OCI-LY1 (cell line): Measurements from ENCODE around the gene LTBP2.

Experiments
- H2AFZ ChIP-seq: fragments of 200-600 bp; sonication (generic), shearing (Covaris generic); 2 replicates; pipeline ENCODE4 v1.6.0; 2014; ENCODE audit warnings: antibody characterized with exemption, mild to moderate bottlenecking, low read length
- H3F3A ChIP-seq: fragments of 200-600 bp; sonication (generic), shearing (Covaris generic); 2 replicates; pipeline ENCODE4 v1.6.0; 2014; ENCODE audit warnings: mild to moderate bottlenecking, antibody characterized with exemption, low read length, moderate library complexity; ENCODE audit not compliant: insufficient read depth
- H3K27ac ChIP-seq: fragments of 200-600 bp; sonication (generic); 2 replicates; pipeline ENCODE4 v1.5.1; 2014; ENCODE audit warnings: low read length, mixed run types, mild to moderate bottlenecking, low read depth; ENCODE audit not compliant: poor library complexity, severe bottlenecking
- H3K27me3 ChIP-seq: fragments of 200-600 bp; sonication (generic); 2 replicates; pipeline ENCODE4 v1.6.0; 2014; ENCODE audit warnings: antibody characterized with exemption, mild to moderate bottlenecking, low read length, moderate library complexity; ENCODE audit not compliant: insufficient read depth
- H3K36me3 ChIP-seq: fragments of 200-600 bp; sonication (generic); 2 replicates; pipeline ENCODE4 v1.6.1; 2014; ENCODE audit warnings: mild to moderate bottlenecking, antibody characterized with exemption, low read length, moderate library complexity, mixed read lengths; ENCODE audit not compliant: insufficient read depth
- H3K4me1 ChIP-seq: fragments of 200-600 bp; sonication (generic); 2 replicates; pipeline ENCODE4 v1.5.1; 2014; ENCODE audit warnings: mild to moderate bottlenecking, low read length, moderate library complexity; ENCODE audit not compliant: insufficient read depth, severe bottlenecking
- H3K4me2 ChIP-seq: fragments of 200-600 bp; sonication (generic), shearing (Covaris generic); 2 replicates; pipeline ENCODE4 v1.6.1; 2014; ENCODE audit warnings: low read length
- H3K4me3 ChIP-seq: fragments of 200-600 bp; sonication (generic); 2 replicates; pipeline ENCODE4 v1.5.1; 2014; ENCODE audit warnings: low read length, low read depth, mild to moderate bottlenecking, mixed read lengths; ENCODE audit not compliant: poor library complexity, severe bottlenecking
- H3K79me2 ChIP-seq: fragments of 200-600 bp; shearing (Covaris generic); 2 replicates; pipeline ENCODE4 v1.6.1; 2016; ENCODE audit warnings: mixed run types, low read length, mixed read lengths; ENCODE audit not compliant: insufficient read depth
- H3K9ac ChIP-seq: fragments of 200-600 bp; sonication (generic), shearing (Covaris generic); 2 replicates; pipeline ENCODE4 v1.6.1; 2014; ENCODE audit warnings: mild to moderate bottlenecking, low read length, mixed read lengths
- H3K9me2 ChIP-seq: fragments of 200-600 bp; sonication (generic), shearing (Covaris generic); 2 replicates; pipeline ENCODE4 v1.6.1; 2014; ENCODE audit warnings: low read depth, mild to moderate bottlenecking, low read length, mixed read lengths
- H3K9me3 ChIP-seq: fragments of 200-600 bp; shearing (Covaris generic); 2 replicates; pipeline ENCODE4 v1.6.1; 2014; ENCODE audit warnings: low read length, mixed read lengths
- H4K20me1 ChIP-seq: fragments of 200-600 bp; sonication (generic), shearing (Covaris generic); 2 replicates; pipeline ENCODE4 v1.6.0; 2016; ENCODE audit warnings: mild to moderate bottlenecking, low read length; ENCODE audit not compliant: insufficient read depth
- EZH2 ChIP-seq: fragments of 200-600 bp; sonication (generic), shearing (Covaris generic); IDR thresholded peaks from 2 replicates; pipeline ENCODE4 v1.8.0; 2017; ENCODE audit warnings: borderline replicate concordance, mixed run types, mild to moderate bottlenecking, antibody characterized with exemption, low read length, moderate library complexity, mixed read lengths
- TF ChIP-seq, protein P1 (sequence below): fragments of 200-600 bp; sonication (generic), shearing (Covaris generic); IDR thresholded peaks from 2 replicates; pipeline ENCODE4 v1.5.1; 2017; ENCODE audit warnings: mild to moderate bottlenecking, antibody characterized with exemption, low read length, moderate library complexity, mixed read lengths

The LTBP2 gene

DNA sequence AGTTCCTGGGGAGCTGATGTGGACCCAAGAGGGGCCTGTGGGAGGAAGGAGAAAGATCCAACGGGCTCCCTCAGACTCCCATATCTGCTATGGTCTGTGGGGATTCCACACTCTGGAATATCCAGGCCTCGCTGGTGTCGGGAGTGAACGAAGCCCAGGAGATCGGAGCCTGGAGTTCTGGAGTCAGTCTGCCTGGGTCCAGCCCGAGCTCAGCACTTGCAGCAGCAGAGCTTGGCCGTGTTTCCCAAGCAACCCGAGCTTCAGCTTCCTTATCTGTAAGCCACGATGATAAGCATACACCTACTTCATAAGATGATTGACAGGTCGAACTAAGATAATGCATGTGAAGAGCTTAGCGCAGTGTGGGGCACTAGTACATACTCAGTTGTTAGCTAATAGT is 10.1 kb downstream of the LTBP2 start:
- H3K27me3 ChIP-seq: peaks cover 5% of the 10 kb centered on the region; the same call in 1 of the 2 replicates
- no peak overlapping the region for H3K4me2 ChIP-seq

GRCh38 chr14:74599946-74600345 is 12.1 kb downstream of the LTBP2 start:
- H3F3A ChIP-seq: no peaks in the 10 kb centered on the region
- H3K36me3 ChIP-seq: no peaks in the 10 kb centered on the region
- no peaks in the 10 kb centered on the region for H3K9me3 ChIP-seq
- H3K4me2 ChIP-seq: no peak overlapping the region
- H4K20me1 ChIP-seq: no peaks in the 10 kb centered on the region
- no peak overlapping the region for H3K4me3 ChIP-seq
- peaks cover 5% of the 10 kb centered on the region for H3K27me3 ChIP-seq
- TF ChIP-seq, protein P1, sequence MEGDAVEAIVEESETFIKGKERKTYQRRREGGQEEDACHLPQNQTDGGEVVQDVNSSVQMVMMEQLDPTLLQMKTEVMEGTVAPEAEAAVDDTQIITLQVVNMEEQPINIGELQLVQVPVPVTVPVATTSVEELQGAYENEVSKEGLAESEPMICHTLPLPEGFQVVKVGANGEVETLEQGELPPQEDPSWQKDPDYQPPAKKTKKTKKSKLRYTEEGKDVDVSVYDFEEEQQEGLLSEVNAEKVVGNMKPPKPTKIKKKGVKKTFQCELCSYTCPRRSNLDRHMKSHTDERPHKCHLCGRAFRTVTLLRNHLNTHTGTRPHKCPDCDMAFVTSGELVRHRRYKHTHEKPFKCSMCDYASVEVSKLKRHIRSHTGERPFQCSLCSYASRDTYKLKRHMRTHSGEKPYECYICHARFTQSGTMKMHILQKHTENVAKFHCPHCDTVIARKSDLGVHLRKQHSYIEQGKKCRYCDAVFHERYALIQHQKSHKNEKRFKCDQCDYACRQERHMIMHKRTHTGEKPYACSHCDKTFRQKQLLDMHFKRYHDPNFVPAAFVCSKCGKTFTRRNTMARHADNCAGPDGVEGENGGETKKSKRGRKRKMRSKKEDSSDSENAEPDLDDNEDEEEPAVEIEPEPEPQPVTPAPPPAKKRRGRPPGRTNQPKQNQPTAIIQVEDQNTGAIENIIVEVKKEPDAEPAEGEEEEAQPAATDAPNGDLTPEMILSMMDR: no peak
- TF ChIP-seq EZH2: no peak
- H3K9me2 ChIP-seq: no peaks in the 10 kb centered on the region
- no peak overlapping the region for H3K9ac ChIP-seq
- H3K79me2 ChIP-seq: no peaks in the 10 kb centered on the region
- no peak overlapping the region for H3K27ac ChIP-seq
- H2AFZ ChIP-seq: no peak overlapping the region
- H3K4me1 ChIP-seq: no peaks in the 10 kb centered on the region

More for the DNA sequence above, 10.1 kb downstream of the LTBP2 start:
- H3F3A ChIP-seq: no peaks in the 10 kb centered on the region
- no peaks in the 10 kb centered on the region for H3K9me2 ChIP-seq
- H3K4me1 ChIP-seq: no peaks in the 10 kb centered on the region
- H2AFZ ChIP-seq: no peak overlapping the region
- H3K79me2 ChIP-seq: no peaks in the 10 kb centered on the region
- no peak overlapping the region for H3K9ac ChIP-seq
- no peak overlapping the region for H3K4me3 ChIP-seq
- H4K20me1 ChIP-seq: no peaks in the 10 kb centered on the region
- no peaks in the 10 kb centered on the region for H3K9me3 ChIP-seq
- H3K27ac ChIP-seq: no peak overlapping the region
- TF ChIP-seq EZH2: no peak
- TF ChIP-seq, protein P1: no peak
- no peaks in the 10 kb centered on the region for H3K36me3 ChIP-seq

DNA sequence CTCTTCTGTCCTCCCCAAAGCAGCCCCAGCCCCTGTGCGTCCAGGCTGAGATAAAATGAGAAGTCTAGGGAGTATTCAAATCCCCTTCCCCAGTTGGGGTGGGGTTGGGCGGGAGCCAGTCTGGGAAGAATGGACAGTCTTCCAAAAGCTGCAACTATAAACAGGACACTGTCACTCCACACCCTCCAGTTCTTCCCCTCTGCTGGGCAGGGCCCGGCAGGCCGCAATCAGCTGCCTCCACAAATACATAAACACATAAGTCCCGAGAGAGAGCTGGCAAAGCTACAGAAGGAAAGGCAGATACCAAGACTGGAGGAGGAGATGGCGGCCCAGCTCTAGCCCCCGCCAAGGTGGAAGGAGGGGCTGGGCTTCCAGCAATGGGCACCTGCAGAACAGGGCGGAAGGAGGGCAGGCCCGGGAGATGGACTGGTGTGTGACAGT is 12.7 kb downstream of the LTBP2 start:
- H3K27ac ChIP-seq: no peak overlapping the region
- no peaks in the 10 kb centered on the region for H3K9me2 ChIP-seq

More for the DNA sequence above, 12.7 kb downstream of the LTBP2 start:
- peaks cover 5% of the 10 kb centered on the region for H3K27me3 ChIP-seq
- H2AFZ ChIP-seq: no peak overlapping the region
- no peaks in the 10 kb centered on the region for H3K79me2 ChIP-seq
- TF ChIP-seq EZH2: no peak
- TF ChIP-seq, protein P1: no peak
- no peaks in the 10 kb centered on the region for H4K20me1 ChIP-seq
- no peak overlapping the region for H3K4me3 ChIP-seq
- H3K4me2 ChIP-seq: no peak overlapping the region
- no peaks in the 10 kb centered on the region for H3F3A ChIP-seq
- no peaks in the 10 kb centered on the region for H3K9me3 ChIP-seq
- H3K36me3 ChIP-seq: no peaks in the 10 kb centered on the region
- no peak overlapping the region for H3K9ac ChIP-seq
- H3K4me1 ChIP-seq: no peaks in the 10 kb centered on the region
